Measurements from ENCODE around the gene LAYN.

GRCh38 chr11:111521135-111521534 lies 19.4 kb upstream of the LAYN start:
- no peak for TF ChIP-seq USF2 (IDR thresholded peaks at IDR 0.05; ENCODE audit: low read depth, low read length)
- TF ChIP-seq CTCF (conservative IDR thresholded peaks at IDR 0.05; ENCODE audit: low read depth, low read length): no peak
- no peak for TF ChIP-seq RCOR1 (IDR thresholded peaks at IDR 0.05; ENCODE audit: insufficient replicate concordance, low read length)
- no peak for TF ChIP-seq FOS (IDR thresholded peaks at IDR 0.05; ENCODE audit: low read depth, low read length)
- TF ChIP-seq POLR2A (IDR thresholded peaks at IDR 0.05; ENCODE audit: low read depth, low read length): no peak
- TF ChIP-seq MAFK (IDR thresholded peaks at IDR 0.05; ENCODE audit: low read depth, low read length): no peak
- TF ChIP-seq RAD21 (IDR thresholded peaks at IDR 0.05; ENCODE audit: low read length): no peak
- no peak for TF ChIP-seq MXI1 (IDR thresholded peaks at IDR 0.05; ENCODE audit: borderline replicate concordance, low read depth, low read length)
- TF ChIP-seq SMC3 (IDR thresholded peaks at IDR 0.05; ENCODE audit: low read depth, low read length): no peak

All from IMR-90 (cell line).